GM19324 (cell line): Measurements from ENCODE around the gene MC1R.
"Not testable (repeated sequence)": the region's sequence is repeated elsewhere in the genome, so short reads cannot be mapped to it uniquely, and the experiment has no call there.

Experiments
- ATAC-seq: cut with Tn5 transposase; IDR thresholded peaks from one replicate; pipeline ENCODE4 v1.9.1; 2021; ENCODE audit warnings: mild to moderate bottlenecking, moderate library complexity; ENCODE audit not compliant: unreplicated experiment, low FRiP score

Gene MC1R

DNA sequence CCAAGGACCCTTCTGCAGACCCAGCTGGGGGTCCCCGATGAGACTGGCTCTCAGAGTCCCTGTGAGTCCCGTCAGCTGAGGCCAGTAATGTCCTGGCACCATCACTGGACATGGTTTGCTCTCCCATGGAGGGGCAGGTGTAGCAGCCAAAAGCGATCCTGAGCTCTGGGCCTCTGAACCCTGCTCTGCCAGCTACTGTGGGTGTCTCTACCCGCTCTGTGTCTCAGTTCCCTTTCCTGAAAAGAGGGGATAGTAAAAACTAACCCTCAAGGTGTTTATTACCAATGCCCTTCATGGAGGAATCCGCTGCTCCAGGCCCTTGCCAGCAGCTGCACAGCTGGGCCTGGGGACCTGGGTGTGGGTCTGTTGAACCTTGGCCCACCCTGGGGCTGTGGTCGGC, 13.3 kb downstream of the MC1R start:
- no peak for ATAC-seq

DNA sequence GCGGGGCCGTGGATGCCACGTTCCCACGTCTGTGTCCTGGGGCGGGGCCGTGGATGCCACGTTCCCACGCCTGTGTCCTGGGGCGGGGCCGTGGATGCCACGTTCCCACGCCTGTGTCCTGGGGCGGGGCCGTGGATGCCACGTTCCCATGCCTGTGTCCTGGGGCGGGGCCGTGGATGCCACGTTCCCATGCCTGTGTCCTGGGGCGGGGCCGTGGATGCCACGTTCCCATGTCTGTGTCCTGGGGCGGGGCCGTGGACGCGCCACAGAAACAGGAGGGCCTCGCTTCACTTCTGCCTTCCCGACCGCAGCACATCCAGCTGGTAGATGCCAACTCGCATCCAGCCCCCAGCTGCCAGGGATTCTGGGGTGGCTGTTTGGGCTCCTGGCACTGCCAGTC, 15.4 kb downstream of the MC1R start:
- not testable (repeated sequence) for ATAC-seq

DNA sequence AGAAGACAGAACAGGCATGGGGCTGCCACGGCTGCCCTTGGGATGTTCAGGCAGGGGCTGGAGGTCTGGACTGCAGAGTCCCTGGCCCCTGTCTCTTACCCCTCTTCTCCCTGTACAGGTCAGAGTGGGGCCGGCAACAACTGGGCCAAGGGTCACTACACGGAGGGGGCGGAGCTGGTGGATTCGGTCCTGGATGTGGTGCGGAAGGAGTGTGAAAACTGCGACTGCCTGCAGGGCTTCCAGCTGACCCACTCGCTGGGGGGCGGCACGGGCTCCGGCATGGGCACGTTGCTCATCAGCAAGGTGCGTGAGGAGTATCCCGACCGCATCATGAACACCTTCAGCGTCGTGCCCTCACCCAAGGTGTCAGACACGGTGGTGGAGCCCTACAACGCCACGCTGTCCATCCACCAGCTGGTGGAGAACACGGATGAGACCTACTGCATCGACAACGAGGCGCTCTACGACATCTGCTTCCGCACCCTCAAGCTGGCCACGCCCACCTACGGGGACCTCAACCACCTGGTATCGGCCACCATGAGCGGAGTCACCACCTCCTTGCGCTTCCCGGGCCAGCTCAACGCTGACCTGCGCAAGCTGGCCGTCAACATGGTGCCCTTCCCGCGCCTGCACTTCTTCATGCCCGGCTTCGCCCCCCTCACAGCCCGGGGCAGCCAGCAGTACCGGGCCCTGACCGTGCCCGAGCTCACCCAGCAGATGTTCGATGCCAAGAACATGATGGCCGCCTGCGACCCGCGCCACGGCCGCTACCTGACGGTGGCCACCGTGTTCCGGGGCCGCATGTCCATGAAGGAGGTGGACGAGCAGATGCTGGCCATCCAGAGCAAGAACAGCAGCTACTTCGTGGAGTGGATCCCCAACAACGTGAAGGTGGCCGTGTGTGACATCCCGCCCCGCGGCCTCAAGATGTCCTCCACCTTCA, 16.2 kb downstream of the MC1R start:
- ATAC-seq = no peak

DNA sequence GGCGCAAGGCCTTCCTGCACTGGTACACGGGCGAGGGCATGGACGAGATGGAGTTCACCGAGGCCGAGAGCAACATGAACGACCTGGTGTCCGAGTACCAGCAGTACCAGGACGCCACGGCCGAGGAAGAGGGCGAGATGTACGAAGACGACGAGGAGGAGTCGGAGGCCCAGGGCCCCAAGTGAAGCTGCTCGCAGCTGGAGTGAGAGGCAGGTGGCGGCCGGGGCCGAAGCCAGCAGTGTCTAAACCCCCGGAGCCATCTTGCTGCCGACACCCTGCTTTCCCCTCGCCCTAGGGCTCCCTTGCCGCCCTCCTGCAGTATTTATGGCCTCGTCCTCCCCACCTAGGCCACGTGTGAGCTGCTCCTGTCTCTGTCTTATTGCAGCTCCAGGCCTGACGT, 17.0 kb downstream of the MC1R start:
- ATAC-seq = not testable (repeated sequence)

DNA sequence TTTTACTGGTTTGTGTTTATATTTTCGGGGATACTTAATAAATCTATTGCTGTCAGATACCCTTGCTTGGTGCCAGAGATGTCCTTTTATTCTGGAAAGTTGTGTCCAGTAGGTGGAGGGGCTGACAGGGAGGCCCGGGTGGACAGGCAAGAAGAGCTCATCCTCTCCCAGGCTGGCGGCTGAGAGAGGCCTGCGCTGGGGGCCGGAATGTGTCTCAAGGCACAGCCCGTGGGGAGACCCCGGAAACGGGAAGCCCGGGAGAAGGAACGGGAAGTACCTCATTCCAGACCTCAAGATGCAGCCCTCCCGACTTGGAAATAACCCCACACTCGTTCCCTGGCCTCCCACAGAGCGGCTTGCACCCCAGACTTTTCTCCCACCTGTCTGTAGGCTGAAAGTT, 17.4 kb downstream of the MC1R start:
- no peak for ATAC-seq

DNA sequence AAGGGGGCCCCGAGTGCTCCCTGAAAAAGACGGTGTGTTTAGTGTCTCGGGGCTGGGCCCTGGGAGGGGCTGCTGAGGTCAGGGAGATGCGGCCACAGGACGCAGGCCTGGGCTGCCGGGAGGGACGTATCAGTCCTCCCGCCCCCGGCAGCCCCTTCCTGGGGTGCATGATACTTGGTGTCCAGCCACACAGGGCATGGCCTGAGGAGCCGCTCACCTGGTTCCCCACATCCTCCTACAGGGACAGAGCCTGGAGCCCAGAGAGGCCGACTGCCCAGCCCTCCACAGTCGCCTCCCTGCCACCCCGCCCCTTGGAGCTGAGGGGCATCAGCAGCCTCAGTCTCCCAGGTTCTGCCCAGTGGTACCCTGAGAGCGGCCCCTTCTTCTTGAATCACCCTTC, 17.8 kb downstream of the MC1R start:
- ATAC-seq = no peak

DNA sequence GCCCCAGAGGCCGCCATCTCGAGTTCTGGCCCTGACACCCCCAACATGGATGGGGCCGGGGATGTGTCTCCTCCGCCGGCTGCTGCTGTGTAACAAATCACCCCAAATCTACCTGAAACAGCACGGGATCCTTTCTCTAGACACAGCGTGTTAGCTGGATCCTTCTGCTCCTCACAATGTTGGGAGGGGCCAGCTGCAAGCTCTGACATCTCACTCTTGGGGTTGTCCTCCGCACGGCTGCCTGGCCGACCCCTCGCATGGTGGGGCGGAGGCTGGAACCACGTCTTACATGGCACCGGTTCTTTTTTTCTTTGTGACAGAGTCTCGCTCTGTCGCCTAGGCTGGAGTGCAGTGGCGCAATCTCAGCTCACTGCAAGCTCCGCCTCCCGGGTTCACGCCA, 18.3 kb downstream of the MC1R start:
- no peak for ATAC-seq

DNA sequence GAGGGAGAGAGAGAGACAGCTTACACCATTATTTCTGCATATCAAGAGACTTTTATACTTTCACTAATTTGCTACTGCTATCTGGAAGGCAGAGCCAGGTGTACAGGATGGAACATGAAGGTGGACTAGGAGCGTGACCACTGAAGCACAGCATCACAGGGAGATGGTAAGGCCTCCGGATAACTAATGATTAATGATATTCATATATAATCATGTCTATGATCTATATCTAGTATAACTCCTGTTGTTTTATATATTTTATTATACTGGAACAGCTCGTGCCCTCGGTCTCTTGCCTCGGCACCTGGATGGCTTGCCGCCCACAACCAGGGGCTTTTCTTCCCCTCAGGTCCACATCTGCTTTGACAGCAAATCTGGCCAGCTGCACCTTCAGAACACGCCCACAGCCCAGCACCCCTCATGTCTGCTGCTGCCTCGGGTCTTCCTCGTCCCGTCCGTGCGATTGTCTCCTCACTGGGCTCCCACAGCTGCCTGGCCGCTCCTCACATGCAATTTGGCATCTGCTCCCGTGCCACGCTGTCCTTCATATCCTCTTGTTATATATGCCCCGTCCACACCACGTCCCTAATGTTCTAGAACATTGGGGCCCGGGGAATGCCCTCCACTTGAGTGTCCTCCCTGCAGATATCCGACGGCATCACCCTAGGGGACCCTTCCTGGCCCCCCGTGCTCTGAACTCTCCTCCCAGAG, 19.7 kb downstream of the MC1R start:
- no peak for ATAC-seq

DNA sequence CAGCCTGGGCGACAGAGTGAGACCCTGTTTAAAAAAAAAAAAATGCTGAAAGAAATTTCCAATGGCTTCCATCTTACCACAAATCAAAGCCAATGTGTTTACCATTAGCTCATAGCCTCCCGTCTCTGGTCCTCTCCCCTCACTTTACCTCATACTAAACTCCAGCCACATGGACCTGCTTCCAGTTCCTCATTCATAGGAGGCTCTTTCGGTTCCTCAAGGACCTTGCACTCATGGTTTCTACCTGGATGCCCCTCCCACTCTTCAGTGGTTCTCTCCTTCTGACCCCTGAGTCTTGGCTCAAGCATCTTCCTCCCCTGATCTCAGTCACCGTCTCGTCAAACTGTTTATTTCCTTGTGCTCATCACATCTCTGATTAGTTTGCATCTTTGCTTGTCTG, 26.1 kb downstream of the MC1R start:
- no peak for ATAC-seq

DNA sequence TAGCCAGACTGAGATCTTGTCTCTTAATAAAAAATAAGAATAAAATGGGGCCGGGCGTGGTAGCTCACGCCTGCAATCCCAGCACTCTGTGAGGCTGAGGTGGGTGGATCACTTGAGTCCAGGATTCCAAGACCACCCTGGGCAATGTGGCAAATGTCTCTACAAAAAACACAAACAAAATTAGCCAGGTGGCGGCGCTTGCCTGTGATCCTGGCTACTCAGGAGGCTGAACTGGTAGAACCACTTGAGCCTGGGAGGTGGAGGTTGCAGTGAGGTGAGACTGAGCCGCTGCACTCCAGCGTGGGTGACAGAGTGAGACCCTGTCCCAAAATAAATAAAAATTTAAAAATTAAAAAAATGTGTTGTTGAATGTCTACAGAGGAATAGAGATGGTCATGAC, 27.0 kb downstream of the MC1R start:
- ATAC-seq = no peak

DNA sequence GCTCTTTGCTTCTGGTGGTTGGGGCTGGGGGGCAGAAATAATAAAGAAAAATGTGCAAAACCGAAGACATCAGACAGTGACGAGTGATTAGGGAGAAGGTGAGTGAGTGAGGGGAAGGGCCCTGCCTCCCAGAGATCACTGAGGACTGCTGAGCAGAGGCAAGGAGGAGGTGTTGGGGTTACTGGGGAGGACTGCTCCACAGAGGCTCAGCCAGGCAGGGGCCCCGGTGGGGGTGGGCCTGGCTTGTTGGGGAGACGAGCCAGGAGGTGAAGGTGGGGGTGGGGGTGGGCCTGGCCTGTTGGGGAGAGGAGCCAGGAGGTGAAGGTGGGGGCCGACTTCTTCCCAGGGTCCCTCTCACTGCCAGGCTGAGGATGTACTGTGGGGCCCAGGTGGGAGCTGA, 27.9 kb downstream of the MC1R start:
- ATAC-seq = no peak

DNA sequence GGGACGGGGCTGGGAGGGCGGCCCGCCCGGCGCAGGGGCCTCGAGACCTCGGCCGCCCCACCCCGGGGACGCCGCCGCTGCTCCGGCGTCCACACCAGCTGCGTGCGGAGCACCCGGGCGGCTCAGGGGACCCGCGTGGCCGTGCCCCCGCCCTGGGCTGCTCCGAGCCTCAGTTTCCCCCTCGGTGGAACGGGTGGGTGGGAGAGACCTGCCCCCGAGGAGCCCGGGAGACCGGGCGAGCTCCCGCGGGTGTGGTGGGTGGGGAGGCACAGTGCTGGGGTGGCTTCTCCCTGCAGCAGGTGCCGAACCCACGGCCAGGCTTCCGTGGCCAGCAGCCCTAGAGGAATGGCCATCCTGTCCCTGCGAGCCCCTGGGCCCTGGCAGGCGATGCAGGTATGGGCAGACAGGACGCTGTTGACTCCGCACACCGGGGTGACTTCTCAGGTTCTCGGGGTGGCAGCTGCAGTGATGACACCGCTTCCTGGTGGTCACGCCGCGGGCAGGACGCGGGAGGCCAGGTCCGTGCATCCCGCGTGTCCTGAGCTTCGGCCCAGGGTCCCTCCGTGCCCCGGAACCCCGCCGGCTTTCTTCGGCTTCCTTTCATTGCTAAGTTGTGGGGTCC, 30.6 kb downstream of the MC1R start:
- no peak for ATAC-seq

DNA sequence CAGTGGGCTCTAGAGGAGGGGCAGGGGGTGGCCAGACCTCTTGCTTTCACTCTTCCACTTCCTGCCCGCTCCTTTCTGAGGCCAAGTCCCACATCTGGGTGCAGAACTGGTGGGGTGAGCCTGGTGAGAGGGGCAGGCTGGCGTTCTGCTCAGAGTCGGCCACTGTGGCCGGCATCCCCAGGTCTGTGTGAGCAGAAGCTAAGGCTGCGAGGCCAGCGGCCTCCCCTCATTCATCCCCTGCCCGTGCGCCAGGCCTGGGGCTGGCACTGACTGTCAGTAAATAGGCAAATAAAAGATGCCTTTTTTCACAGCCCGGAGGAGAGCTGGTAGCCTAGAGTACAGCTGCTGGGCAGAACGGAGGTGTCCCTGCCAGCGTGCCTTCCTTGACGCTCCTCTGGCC, 31.1 kb downstream of the MC1R start:
- no peak for ATAC-seq

DNA sequence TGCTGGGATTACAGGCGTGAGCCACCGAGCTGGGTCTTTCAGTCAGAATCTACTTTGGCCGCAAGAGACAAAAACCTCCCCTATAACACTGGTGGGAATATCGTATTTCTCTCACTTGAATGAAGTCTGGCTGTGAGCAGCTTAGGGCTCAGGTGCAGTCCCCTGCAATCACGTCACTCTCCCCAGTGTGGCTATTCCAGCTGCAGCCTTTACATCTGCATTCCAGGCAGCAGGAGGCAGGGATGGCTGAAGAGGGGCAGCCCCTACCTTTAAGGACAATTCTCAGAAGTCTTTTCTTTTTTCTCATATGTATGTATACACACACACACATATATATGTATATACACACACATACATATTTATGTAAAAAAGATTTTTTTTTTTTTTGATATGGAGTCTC, 32.8 kb downstream of the MC1R start:
- no peak for ATAC-seq

DNA sequence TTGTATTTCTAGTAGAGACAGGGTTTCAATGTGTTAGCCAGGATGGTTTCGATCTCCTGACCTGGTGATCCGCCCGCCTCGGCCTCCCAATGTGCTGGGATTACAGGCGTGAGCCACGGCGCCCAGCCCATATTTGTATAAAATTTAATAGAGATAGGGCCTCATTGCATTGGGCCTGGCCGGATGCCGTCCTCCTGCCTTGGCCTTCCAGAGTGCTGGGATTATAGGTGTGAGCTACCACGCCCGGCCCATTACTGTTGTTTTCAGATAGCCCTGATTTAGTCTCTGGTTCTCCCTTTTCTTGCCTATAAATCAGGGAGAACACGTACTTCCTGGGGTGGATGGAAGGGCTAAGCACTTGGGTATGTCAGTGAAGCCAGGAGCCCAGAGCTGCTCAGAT, 33.4 kb downstream of the MC1R start:
- ATAC-seq = no peak

DNA sequence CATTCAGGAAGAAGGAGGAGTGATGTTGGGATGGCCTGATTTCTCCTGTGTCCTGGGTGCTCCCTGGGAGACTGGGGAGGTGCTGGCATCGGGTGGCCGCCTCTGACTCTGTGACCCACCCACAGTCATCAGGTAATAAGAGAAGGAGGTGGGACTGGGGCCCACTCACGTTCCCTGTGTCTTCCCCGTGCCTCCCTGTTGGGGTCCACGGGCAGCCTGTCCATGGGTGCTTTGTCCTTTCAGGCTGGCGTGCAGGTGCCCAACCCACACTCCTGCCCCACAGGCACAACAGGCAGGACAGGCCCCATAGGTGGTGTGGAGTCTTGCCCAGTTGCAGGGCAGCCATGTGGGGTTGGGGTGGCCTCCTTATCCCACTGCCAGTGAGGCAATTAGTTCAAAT, 33.9 kb downstream of the MC1R start:
- ATAC-seq = no peak

DNA sequence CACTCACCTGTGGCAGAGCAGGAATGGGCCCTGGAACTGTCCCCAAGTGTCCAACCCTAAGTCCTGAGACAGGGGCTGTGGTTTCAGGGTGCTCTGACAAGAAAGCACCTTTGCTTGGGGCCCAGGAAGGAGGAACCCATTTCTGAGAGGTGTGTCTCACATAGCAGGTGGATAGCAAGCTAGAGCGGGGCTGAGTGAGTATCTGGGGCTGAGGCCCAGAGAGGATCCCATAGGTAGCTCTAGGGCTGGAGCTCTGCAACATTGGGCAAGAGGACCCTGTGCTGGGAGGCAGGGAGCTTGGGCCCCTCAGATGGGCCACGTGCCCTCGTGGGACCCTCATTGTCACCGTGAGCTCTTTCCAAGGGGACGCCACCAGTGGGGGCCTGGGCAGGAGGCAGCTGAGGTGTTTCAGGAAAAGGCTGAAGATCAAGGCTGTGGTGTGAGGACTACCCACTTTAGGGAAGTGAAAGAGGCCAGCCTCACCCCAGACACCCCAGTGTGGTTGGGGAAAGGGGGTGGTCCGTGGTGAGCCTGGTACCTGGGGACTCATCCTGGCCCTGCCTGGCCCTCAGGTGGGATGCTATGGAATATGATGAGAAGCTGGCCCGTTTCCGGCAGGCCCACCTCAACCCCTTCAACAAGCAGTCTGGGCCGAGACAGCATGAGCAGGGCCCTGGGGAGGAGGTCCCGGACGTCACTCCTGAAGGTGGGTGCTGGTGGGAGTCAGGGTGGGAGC, 35.2 kb downstream of the MC1R start:
- ATAC-seq = peak; percentile 64

DNA sequence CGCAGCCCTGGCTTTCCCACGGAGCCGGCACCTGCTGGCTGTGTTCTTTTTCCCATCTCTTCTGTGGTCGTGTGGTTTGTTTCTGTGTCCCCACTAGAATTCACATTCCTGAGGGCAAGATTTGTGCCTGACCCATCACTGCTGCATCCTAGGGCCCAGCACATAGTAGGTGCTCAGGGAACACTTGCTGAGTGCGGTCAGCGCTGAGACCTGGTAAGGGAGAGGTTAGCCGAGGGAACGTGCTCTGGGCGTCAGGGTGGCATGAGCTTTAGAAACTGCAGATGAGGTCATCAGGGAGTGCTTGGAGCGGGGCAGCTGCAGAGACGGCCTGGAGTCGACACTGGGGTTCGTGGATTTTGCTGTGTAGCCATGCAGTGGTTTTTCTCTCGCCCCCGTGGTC, 35.8 kb downstream of the MC1R start:
- ATAC-seq = no peak

DNA sequence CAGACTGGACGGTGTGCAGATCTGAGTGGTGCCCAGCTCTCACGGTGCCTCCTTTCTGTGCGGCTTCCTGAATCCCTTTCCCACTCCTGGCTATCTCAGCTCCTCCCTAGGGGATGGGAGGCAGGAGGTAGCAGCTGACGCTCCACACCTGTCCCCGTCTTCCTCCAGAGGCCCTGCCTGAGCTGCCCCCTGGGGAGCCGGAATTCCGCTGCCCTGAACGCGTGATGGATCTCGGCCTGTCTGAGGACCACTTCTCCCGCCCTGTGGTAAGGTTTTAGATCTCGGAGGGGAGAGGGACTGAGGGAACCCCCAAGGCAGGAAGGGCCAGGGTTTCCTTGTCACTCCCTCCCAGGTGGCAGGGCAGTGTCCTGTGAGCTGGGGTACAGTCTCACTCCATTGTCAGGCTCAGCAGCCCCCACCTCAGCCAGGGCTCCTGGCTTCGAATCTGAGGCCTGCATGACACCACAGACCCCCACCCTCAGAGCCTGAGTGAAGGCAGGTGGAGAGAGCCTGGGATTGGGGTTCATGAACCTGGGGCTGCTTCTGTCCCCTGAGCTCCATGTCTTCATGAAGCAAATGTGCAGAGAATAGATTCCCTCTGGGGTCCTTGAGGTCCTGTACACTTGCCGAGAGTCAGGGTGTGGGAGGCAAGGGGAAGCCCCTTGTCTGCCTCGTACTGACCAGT, 36.5 kb downstream of the MC1R start:
- ATAC-seq = no peak

DNA sequence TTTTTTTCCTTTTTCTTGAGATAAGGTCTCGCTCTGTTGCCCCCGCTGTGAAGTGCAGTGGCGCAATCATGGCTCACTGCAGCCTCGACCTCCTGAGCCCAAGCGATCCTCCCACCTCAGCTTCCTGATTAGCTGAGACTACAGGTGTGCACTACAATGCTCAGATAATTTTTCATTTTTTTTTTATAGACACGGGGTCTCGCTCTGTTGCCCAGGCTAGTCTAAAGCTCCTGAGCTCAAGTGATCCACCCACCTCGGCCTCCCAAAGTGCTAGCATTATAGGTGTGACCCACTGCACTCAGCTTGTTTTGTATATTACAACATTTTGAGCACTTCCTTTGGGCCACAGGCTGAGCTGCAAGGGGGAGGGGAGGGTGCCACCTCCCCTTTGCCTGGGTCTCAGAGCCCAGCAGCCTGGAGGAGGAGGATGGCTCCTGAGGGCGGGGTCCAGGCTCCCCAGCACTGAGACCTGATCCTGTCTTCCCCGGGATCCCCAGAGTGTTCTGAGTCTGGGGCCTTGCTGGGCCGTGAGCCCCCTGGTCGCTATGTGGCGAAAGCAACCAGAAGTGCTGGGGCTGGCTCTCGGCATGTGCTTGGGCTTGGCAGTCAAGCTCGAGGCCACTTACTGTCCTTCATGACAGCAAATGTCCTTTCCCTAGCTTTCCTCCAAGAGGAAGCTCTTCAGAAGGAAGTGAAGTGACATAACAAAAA, 38.0 kb downstream of the MC1R start:
- no peak for ATAC-seq
